Measurements from ENCODE around the gene UBE3D. TPM values are rescaled to one million over a fixed set of nuclear protein-coding genes. Genes with fewer than 3 reads are reported as not detected.

The UBE3D gene
- total and polyA plus RNA-seq, 2 of the 4 experiments (the other 2 are of a cell fraction): 3.2 to 6.3 TPM

- no peak overlapping the region for H3K4ac ChIP-seq (ENCODE audit: low read depth, low read length)
- no peak overlapping the region for H3K14ac ChIP-seq (replicated peaks; ENCODE audit: low read depth, low read length)
- no peaks in the 10 kb centered on the region for H3K4me1 ChIP-seq (ENCODE audit: control insufficient read depth, insufficient read depth, low read length)
- no peak overlapping the region for H2BK120ac ChIP-seq (ENCODE audit: low read depth, low read length)
- H3K27ac ChIP-seq (ENCODE audit: insufficient read depth, low read length): no peak overlapping the region
- no peak overlapping the region for H2AK9ac ChIP-seq (replicated peaks; ENCODE audit: low read depth, low read length, poor library complexity)
- dilution Hi-C loops (cut with HindIII; ENCODE audit: low sequenced_read_pairs, unreplicated experiment): loop anchor here (25.0 kb wide), 1 partner anchor 440 kb away; the partner anchor contains the start of gene PRSS35
- H3K56ac ChIP-seq (ENCODE audit: extremely low read depth, insufficient read depth, low read length): no peak overlapping the region
- H3K9me3 ChIP-seq (ENCODE audit: control insufficient read depth, insufficient read depth, low read length): no peaks in the 10 kb centered on the region
- intact Hi-C loops (cut with micrococcal nuclease): no loop called here
- no peak overlapping the region for H2BK20ac ChIP-seq (ENCODE audit: low read depth, low read length)
- no peak overlapping the region for H2BK15ac ChIP-seq (ENCODE audit: low read depth, low read length)
- POLR2A ChIA-PET (ENCODE audit: unreplicated experiment): no interaction called here
- peaks cover 16 to 31% of the 10 kb centered on the region in 2 experiments; a peak in 3 of 4 replicates for H3K79me1 ChIP-seq (ENCODE audit: low read depth in 1 of 2, low read length in 2 of 2)
- WGBS, 2 experiments (ENCODE audit: extremely low coverage in 2 of 2, insufficient read length in 1 of 2): no CpG with 5 or more reads among the region's 2 CpGs
- no peaks in the 10 kb centered on the region for H4K20me1 ChIP-seq (ENCODE audit: insufficient read depth, low read length)
- no TSS peak for BruUV-seq (replicated peaks)
- H4K8ac ChIP-seq (ENCODE audit: low read depth in 2 of 2, low read length in 2 of 2): no peak overlapping the region
- H3K18ac ChIP-seq (ENCODE audit: low read depth, low read length): no peak overlapping the region
- no peak overlapping the region for H3K9ac ChIP-seq (ENCODE audit: low read depth, low read length)
- H3K4me3 ChIP-seq (ENCODE audit: insufficient read depth, low read depth, low read length): no peak overlapping the region
- H4K5ac ChIP-seq (ENCODE audit: low read depth, low read length): no peak overlapping the region
- TF ChIP-seq MAFK (IDR thresholded peaks at IDR 0.05; ENCODE audit: low read depth, low read length): no peak
- no peak for TF ChIP-seq CHD1 (IDR thresholded peaks at IDR 0.05; ENCODE audit: low read depth, low read length)
- no peak for TF ChIP-seq USF2 (IDR thresholded peaks at IDR 0.05; ENCODE audit: low read depth, low read length)
- CTCF ChIA-PET: interaction anchor here (1.2 kb wide), 1 partner anchor 142 kb away, joined by 4 read pairs; no protein-coding TSS in a partner anchor
- no peak overlapping the region for H4K91ac ChIP-seq (ENCODE audit: insufficient read depth, low read depth, low read length)
- no peak overlapping the region for H3K23ac ChIP-seq (ENCODE audit: low read depth, low read length)
- H3K9me1 ChIP-seq (ENCODE audit: insufficient read depth, low read length): no peaks in the 10 kb centered on the region
- no peaks in the 10 kb centered on the region for H3K36me3 ChIP-seq (ENCODE audit: control insufficient read depth, insufficient read depth, low read length)
- in situ Hi-C loops (cut with MboI; ENCODE audit: low sequenced_read_pairs): loop anchor here (25.0 kb wide), 1 partner anchor 710 kb away; the partner anchor contains the start of gene TPBG
- ATAC-seq (ENCODE audit: low read depth) (no peak), DNase-seq (no peak)
- H2AK5ac ChIP-seq (ENCODE audit: low read depth, low read length): no peak overlapping the region
- H2AFZ ChIP-seq (replicated peaks; ENCODE audit: low read length, poor library complexity): no peak overlapping the region
- H3K4me2 ChIP-seq (ENCODE audit: low read depth, low read length): no peak overlapping the region
- H2BK5ac ChIP-seq (ENCODE audit: low read depth, low read length, poor library complexity, severe bottlenecking): no peak overlapping the region
- H3K27me3 ChIP-seq (ENCODE audit: control insufficient read depth, insufficient read depth, low read length): no peaks in the 10 kb centered on the region
These were observed 7.1 kb upstream of the UBE3D start for GRCh38 chr6:83072726-83073125.

All from IMR-90 (cell line).